ENCODE data around the gene CCDC40. TPM values are rescaled to one million over a fixed set of nuclear protein-coding genes. Genes with fewer than 3 reads are reported as not detected.
A peak's percentile ranks its signal among the peaks of the same experiment; 100 is the strongest.

Gene CCDC40
- total and polyA plus RNA-seq, 7 donors = 1.4 to 25.8 (median 5.3) TPM; not detected in 2

GRCh38 chr17:79988185-79988971, 48.1 kb upstream of the CCDC40 start:
- peaks cover 3 to 57% (median 47%) of the 10 kb centered on the region in 4 donors for H3K4me1 ChIP-seq
- H3K9me3 ChIP-seq = no peaks in the 10 kb centered on the region
- H3K4me3 ChIP-seq = no peak overlapping the region
- TF ChIP-seq POLR2A (IDR thresholded peaks at IDR 0.05) (no peak), CTCF (IDR thresholded peaks at IDR 0.05) (no peak), EP300 (IDR thresholded peaks at IDR 0.05) (no peak), POLR2AphosphoS5 (IDR thresholded peaks at IDR 0.05) (peak in 1 of 4 donors; percentile 7)
- intact Hi-C loops (cut with DNase I) = no loop called here
- WGBS, 2 donors = 15 to 51% methylated on average over 28 of the region's 28 CpGs
- H3K27me3 ChIP-seq = no peaks in the 10 kb centered on the region
- peak; percentile 71 for DNase-seq
- H3K27ac ChIP-seq = peak overlapping the region; percentile 0 to 33 (median 3)
- no peaks in the 10 kb centered on the region for H3K36me3 ChIP-seq

- 85 to 92% methylated on average over 20 of the region's 20 CpGs for WGBS, 2 donors
Measured at GRCh38 chr17:79989106-79989835, 47.2 kb upstream of the CCDC40 start.

GRCh38 chr17:79990051-79990592, 46.3 kb upstream of the CCDC40 start:
- peaks cover 3 to 66% (median 57%) of the 10 kb centered on the region in 4 donors for H3K4me1 ChIP-seq
- no peaks in the 10 kb centered on the region for H3K9me3 ChIP-seq
- intact Hi-C loops (cut with DNase I) = loop anchor here (2.0 kb wide), 2 partner anchors 145 to 247 kb away; no protein-coding TSS in a partner anchor
- H3K4me3 ChIP-seq = no peak overlapping the region
- no peaks in the 10 kb centered on the region for H3K36me3 ChIP-seq
- WGBS, 2 donors = 31 to 67% methylated on average over 21 of the region's 21 CpGs
- no peaks in the 10 kb centered on the region for H3K27me3 ChIP-seq
- DNase-seq = no peak
- TF ChIP-seq CTCF (IDR thresholded peaks at IDR 0.05) (no peak), EP300 (IDR thresholded peaks at IDR 0.05) (no peak), POLR2A (IDR thresholded peaks at IDR 0.05) (no peak)
- no peak overlapping the region for H3K27ac ChIP-seq

More at GRCh38 chr17:79989106-79989835, 47.2 kb upstream of the CCDC40 start:
- peak; percentile 43 for DNase-seq
- H3K9me3 ChIP-seq = no peaks in the 10 kb centered on the region
- H3K36me3 ChIP-seq = no peaks in the 10 kb centered on the region
- H3K4me1 ChIP-seq = peaks cover 3 to 66% (median 56%) of the 10 kb centered on the region in 4 donors
- H3K27ac ChIP-seq = no peak overlapping the region
- no peak for TF ChIP-seq CTCF (IDR thresholded peaks at IDR 0.05)
- no peak for TF ChIP-seq POLR2A (IDR thresholded peaks at IDR 0.05)
- no peak for TF ChIP-seq POLR2AphosphoS5 (IDR thresholded peaks at IDR 0.05)
- no peak for TF ChIP-seq EP300 (IDR thresholded peaks at IDR 0.05)
- intact Hi-C loops (cut with DNase I) = no loop called here
- H3K4me3 ChIP-seq = no peak overlapping the region
- H3K27me3 ChIP-seq = no peaks in the 10 kb centered on the region

- intact Hi-C loops (cut with DNase I) = loop anchor here (2.0 kb wide), 2 partner anchors 146 to 248 kb away; no protein-coding TSS in a partner anchor
- TF ChIP-seq EP300 (IDR thresholded peaks at IDR 0.05) (no peak), CTCF (IDR thresholded peaks at IDR 0.05) (no peak), POLR2A (IDR thresholded peaks at IDR 0.05) (no peak), POLR2AphosphoS5 (IDR thresholded peaks at IDR 0.05) (no peak)
- H3K36me3 ChIP-seq = no peaks in the 10 kb centered on the region
- peak overlapping the region in 1 of 4 donors; percentile 24 for H3K27ac ChIP-seq
- 80 to 90% methylated on average over 17 of the region's 17 CpGs for WGBS, 2 donors
- no peak for DNase-seq
- no peaks in the 10 kb centered on the region for H3K9me3 ChIP-seq
- no peak overlapping the region for H3K4me3 ChIP-seq
- H3K4me1 ChIP-seq = peaks cover 3 to 66% (median 57%) of the 10 kb centered on the region in 4 donors
- no peaks in the 10 kb centered on the region for H3K27me3 ChIP-seq
Measured at GRCh38 chr17:79990704-79991103, 45.7 kb upstream of the CCDC40 start.
